ENCODE results near the gene KASH5.

DNA sequence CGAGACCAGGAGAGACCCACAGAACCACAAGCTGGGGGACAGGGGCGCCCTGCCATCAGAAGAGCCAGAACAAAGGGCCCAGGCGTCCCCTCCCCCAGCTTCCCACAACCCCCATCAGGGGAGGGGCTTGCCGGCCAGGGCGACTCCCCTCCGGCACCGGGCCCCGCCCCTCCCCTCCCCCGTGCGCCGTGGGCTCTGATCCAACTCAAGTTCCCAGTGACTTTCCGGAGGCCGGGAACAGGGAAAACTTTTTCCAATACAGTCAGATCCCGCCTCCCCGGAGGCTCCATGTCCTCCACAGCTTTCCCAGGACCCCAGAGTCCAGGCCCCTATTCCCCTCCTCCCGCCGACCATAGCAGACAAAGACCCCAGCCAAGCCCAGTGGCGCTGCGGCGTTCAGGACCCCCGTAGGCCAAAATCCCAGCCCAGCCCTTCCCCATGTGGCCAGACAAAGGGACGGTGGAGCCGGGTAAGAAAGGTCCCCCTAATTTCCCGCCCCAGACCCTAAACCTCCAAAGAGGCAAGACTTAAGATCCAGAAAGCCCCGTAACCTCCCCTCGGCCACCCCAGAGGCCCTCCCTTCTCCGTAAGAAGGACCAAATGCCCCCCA is 26.5 kb upstream of the KASH5 start:
- TF ChIP-seq, protein P1, sequence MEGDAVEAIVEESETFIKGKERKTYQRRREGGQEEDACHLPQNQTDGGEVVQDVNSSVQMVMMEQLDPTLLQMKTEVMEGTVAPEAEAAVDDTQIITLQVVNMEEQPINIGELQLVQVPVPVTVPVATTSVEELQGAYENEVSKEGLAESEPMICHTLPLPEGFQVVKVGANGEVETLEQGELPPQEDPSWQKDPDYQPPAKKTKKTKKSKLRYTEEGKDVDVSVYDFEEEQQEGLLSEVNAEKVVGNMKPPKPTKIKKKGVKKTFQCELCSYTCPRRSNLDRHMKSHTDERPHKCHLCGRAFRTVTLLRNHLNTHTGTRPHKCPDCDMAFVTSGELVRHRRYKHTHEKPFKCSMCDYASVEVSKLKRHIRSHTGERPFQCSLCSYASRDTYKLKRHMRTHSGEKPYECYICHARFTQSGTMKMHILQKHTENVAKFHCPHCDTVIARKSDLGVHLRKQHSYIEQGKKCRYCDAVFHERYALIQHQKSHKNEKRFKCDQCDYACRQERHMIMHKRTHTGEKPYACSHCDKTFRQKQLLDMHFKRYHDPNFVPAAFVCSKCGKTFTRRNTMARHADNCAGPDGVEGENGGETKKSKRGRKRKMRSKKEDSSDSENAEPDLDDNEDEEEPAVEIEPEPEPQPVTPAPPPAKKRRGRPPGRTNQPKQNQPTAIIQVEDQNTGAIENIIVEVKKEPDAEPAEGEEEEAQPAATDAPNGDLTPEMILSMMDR (IDR thresholded peaks at IDR 0.05), result no peak
- TF ChIP-seq, protein P2, sequence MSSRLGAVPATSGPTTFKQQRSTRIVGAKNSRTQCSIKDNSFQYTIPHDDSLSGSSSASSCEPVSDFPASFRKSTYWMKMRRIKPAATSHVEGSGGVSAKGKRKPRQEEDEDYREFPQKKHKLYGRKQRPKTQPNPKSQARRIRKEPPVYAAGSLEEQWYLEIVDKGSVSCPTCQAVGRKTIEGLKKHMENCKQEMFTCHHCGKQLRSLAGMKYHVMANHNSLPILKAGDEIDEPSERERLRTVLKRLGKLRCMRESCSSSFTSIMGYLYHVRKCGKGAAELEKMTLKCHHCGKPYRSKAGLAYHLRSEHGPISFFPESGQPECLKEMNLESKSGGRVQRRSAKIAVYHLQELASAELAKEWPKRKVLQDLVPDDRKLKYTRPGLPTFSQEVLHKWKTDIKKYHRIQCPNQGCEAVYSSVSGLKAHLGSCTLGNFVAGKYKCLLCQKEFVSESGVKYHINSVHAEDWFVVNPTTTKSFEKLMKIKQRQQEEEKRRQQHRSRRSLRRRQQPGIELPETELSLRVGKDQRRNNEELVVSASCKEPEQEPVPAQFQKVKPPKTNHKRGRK (CRISPR knock-in tag; IDR thresholded peaks at IDR 0.05; ENCODE audit: borderline replicate concordance), result no peak
- TF ChIP-seq, protein P3, sequence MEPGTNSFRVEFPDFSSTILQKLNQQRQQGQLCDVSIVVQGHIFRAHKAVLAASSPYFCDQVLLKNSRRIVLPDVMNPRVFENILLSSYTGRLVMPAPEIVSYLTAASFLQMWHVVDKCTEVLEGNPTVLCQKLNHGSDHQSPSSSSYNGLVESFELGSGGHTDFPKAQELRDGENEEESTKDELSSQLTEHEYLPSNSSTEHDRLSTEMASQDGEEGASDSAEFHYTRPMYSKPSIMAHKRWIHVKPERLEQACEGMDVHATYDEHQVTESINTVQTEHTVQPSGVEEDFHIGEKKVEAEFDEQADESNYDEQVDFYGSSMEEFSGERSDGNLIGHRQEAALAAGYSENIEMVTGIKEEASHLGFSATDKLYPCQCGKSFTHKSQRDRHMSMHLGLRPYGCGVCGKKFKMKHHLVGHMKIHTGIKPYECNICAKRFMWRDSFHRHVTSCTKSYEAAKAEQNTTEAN (CRISPR knock-in tag; IDR thresholded peaks at IDR 0.05), result no peak
